RKO (cell line): ENCODE results near the gene WDR83.
A peak's percentile ranks its signal among the peaks of the same experiment; 100 is the strongest.
"Not testable (repeated sequence)": the region's sequence is repeated elsewhere in the genome, so short reads cannot be mapped to it uniquely, and the experiment has no call there.

Experiments
- DNase-seq: peaks from one replicate; pipeline ENCODE4 v3.0.0-alpha.2; 2016; ENCODE audit warnings: low spot score

WDR83 gene

GRCh38 chr19:12655546-12655945, 11.1 kb upstream of the WDR83 start:
- DNase-seq = no peak

DNA sequence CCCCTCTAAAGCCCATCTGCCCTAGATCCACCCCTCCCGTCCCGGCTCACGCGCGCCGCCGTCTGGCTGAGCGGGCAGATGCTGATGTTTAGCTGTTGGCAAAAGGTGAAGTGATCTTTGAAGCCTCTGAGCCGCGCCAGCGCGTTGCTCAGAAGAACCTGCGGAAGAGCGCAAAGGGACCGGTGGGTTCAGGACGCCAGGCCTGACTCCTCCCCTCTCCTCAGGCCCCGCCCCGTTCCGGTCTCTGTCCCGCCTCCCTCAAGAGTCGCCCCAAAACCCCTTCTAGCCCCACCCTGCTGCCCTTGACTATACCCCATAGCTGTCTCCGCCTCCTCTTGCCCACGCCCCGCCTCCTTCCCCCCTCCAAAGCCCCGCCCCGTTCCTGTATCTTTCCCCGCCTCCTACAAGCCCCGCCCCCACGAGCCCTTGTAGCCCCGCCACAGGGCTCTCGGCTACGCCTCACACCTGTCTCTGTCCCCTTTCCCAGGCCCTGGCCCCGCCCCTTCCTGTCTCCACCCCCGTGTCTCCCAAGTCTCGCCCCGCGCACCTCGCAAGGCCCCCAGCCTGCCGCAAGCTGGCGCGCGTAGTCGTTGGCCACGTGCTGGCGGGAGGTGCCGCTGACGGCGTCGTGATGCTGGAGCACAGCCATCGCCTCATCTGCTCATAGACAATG, 9.6 kb upstream of the WDR83 start:
- no peak for DNase-seq

DNA sequence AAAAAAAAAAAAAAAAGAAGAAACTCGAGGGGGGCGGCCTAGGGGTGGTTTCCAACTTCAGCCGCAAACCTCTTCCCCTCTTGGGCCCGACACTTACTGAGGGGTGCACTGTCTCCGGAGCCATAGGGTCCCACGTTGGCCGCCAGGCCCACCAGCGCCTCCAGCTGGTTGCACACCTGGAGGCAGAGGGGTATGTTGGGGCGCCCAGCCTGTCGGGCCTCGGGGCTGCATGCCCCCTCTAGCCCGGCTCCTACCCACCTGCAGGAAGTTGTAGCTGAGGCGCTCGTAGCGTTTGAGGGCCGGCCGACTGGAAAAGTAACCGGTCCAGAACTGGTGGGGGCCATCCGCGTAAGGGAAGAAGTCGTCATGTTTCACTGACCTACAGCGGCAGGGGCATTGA, 8.6 kb upstream of the WDR83 start:
- no peak for DNase-seq

GRCh38 chr19:12660980-12661379, 5.6 kb upstream of the WDR83 start:
- DNase-seq = no peak

DNA sequence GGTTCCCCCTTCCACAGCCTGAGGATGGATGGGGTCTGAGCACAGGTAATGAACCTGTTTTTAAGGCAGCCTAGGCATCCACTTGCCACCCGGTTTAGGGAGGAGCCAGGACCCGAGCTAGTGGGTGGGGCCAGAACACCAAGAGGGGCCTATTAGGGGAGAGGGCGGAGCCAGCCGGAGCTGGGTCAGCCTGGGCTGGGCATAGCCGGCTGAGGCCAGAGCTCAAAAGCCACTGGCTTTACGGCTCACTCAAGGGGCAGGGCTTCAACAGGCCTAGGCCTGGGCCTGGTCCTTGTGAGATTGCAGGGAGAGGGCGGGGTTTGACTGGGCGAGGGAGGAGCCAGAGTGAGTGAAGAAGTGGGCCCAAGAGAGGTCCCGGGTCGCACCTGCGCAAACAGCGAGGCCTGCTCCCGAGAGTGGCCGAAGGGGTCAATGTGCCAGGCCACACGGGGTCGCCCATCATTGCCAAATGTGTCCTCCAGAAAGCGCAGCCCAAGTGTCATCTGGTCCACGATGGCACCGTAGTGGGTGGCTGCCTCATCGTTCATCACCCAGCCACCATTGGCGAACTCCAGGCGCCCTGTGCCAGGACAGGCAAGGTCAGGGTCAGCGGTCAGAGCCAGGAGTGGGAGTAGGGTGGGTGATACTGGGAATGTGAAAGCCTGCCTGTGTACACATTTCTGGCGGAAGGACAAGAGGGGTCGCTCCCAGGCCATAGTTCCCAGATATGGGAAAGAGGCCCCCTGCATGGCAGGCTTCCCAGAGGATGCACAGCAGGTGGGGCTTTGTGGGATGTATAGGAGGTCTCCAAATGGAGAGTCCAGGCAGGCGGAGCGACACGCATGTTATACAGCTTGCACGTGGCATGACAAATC, 2.0 kb upstream of the WDR83 start:
- peak; percentile 65 for DNase-seq

DNA sequence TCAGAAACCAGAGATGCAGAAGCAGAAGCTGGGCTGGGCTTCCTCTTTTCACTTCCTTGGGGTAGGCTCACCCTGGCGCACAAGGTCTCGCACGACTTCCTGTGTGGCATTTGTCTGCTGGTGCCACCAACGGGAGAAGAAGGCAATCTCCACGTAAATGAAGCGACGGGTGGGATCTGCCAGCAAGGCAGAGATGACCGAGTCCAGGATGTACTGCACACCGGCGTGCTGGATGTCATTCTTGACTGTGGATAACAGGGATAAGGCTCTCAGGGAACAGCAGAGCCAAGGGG, 1.4 kb upstream of the WDR83 start:
- DNase-seq = no peak

DNA sequence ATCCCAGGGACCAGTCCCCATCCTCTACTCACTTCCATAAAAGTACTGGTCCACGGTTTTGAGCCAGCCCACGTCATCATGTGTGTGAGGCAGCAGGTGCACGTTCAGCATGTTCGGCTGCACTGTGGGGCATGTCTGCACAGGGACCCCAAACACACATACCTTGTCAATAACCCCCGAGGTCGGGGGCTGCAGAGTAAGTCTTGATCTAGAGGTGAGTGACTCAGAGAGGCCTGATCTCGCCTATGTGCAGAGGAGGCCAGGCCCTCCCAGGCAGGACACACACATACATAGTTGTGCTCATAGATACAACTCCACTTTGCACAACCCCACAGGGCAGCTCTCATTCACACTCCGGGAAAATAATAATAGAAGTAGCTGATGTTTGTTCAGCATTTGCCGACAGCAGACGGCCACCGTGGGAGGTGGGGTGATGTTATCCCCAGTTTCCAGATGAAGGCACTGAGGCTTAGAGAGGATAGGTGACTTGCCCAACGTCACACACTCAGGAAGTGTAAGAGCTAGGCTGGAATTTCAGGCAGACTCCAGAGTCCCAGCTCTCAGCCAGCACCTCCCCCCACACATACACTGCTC, 839 bp upstream of the WDR83 start:
- peak; percentile 45 for DNase-seq

GRCh38 chr19:12667731-12668302, 1.2 kb downstream of the WDR83 start:
- DNase-seq = no peak

GRCh38 chr19:12668346-12668745, 1.7 kb downstream of the WDR83 start:
- DNase-seq = no peak

DNA sequence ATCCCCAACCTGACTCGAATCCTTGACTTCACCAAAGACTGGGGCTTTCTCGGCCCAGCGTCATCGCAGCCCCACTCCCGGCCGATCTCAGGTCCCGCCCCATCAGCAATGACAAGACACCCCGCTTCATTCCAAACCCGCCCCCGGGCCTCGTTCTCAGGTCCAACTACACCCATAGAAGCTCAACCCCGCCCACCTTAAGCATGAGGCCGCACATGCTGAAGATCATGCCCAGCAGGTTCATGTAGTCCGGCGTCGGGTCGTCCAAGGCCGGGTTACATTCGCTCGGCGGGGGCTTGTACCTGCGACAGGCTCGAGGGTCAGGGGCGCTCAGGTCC, 2.3 kb downstream of the WDR83 start:
- DNase-seq = peak; percentile 82

DNA sequence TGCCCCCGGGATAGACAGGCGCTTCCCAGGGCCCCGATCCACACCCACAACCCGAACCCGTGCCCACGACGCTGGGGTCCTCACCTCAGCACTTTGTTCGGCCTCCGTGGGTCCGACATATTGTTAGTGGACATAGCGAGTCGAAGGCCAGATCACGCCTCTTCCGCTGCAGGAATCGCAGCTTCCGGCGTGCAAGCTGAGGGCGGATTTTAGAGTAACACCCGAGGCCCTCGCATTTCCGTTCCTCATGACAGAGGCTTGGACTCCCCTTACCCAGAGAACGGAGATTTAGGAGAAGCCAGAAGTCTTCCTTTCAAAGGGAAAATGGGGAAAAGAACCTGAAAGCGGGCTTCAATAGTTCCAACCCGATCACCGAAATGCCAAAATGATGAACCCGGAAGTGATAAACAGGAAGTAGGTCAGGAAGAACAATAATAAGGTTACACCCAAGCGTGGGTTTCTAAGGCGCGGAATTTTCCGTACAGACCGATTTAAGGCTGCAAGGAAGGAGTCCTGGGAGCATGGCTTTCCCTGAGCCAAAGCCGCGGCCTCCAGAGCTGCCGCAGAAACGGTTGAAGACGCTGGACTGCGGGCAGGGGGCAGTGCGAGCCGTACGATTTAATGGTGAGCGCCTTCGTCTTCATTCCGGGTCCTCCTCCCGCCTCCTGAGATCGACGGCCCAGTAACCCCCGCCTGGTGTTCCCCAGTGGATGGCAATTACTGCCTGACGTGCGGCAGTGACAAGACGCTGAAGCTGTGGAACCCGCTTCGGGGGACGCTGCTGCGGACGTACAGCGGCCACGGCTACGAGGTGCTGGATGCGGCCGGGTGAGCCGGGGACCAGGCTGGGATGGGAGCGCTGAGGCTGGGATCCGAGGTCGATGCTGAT, 2.9 kb downstream of the WDR83 start:
- peak; percentile 88 for DNase-seq

DNA sequence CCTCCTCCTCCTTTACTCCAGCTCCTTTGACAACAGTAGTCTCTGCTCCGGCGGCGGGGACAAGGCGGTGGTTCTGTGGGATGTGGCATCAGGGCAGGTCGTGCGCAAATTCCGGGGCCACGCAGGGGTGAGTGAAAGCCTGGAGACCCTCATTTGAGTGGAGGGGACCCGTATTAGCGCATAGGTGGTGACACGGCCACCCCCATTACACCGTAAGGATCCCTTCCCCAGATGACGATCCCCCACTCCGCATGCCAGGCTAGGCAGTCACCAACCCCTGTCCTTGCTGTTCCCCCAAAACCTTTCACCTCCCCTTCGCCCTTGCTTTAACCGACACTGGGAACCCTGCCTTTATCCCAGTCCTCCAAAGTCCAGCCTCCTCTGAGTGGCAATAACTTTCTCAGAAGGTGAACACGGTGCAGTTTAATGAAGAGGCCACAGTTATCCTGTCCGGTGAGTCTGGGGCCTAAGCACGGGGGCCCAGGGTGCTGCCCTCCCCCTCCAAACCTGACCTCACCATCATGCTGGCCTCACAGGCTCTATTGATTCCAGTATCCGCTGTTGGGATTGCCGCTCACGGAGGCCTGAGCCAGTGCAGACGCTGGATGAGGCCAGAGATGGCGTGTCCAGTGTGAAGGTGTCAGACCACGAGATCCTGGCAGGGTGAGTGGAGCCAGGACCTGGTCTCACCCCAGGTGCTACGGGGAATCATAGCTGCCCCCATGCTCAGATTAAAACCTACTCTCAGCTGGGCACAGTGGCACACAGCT, 3.7 kb downstream of the WDR83 start:
- DNase-seq = peak; percentile 51

DNA sequence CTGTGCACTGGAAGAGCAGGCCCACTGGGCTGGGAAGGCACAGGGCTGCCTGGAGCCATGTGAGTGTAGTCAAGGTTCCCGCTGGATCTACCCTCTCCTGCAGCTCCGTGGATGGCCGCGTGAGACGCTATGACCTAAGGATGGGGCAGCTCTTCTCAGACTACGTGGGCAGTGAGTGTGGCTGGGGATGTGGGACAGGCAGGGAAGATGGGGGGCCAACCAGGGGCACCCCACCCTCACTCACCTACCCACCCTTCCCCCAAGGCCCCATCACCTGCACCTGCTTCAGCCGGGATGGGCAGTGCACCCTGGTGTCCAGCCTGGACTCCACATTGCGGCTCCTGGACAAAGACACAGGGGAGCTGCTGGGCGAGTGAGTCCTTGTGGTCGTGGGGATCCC, 6.1 kb downstream of the WDR83 start:
- no peak for DNase-seq

GRCh38 chr19:12675399-12675798, 8.8 kb downstream of the WDR83 start:
- no peak for DNase-seq

- DNase-seq = no peak
Observed at GRCh38 chr19:12675940-12676339, 9.3 kb downstream of the WDR83 start.

- DNase-seq = peak; percentile 75
Observed at GRCh38 chr19:12676384-12676792, 9.8 kb downstream of the WDR83 start.

- no peak for DNase-seq
Observed at GRCh38 chr19:12676928-12677327, 10.3 kb downstream of the WDR83 start.

- not testable (repeated sequence) for DNase-seq
Observed at GRCh38 chr19:12678039-12678438, 11.4 kb downstream of the WDR83 start.

GRCh38 chr19:12680034-12680433, 13.4 kb downstream of the WDR83 start:
- DNase-seq = no peak

GRCh38 chr19:12681074-12681987, 14.7 kb downstream of the WDR83 start, which contains the start of gene DHPS:
Gene DHPS (minus strand): TSS chr19:12681880. CDS start chr19:12681766, 114 bp downstream.
- peak; percentile 98 for DNase-seq
